ENCODE results near the gene GNG11. TPM values are rescaled to one million over a fixed set of nuclear protein-coding genes. Genes with fewer than 3 reads are reported as not detected.

The GNG11 gene
- total and polyA plus RNA-seq, 10 of the 15 experiments (the other 5 are each of a cell fraction or from before 2014, with no cell fraction given), result 0.15 to 2.4 (median 0.84) TPM

DNA sequence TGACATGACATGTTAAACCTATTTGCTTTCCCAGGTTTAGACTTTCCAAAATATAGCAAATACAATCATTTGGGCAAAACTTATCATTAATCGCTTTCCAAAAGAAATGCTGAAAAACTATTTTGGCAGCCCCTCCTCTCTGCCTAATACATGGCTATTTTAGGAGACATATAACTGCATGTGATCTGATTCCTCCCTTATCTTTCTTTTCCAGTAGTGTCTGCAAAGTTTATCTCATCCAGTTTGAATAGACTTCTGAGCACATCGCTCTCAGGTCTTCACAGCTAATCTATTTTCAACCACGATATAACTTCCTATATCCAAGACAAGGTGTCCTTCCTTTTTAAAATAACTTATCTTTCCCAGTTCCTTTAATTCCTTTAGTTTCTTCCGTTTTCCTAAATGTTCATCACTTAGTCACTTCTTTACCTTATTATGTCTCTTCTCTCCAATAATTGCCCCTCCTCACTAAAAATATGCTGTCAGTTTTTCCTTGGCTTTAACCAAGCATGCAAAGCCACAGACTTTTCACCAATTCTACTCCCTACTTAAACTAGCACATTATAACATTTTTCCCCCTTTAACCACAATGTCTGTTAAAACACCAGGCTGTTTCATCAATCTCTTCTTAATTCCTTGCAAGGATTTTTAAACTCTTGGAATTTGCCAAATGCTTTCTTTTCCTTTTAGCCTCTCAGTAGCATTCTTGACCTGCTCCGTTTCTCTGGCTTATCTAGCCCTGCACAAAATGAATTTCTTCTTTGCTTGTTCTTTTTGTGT is 24.4 kb downstream of the GNG11 start (continued):
- TF ChIP-seq, protein P1, sequence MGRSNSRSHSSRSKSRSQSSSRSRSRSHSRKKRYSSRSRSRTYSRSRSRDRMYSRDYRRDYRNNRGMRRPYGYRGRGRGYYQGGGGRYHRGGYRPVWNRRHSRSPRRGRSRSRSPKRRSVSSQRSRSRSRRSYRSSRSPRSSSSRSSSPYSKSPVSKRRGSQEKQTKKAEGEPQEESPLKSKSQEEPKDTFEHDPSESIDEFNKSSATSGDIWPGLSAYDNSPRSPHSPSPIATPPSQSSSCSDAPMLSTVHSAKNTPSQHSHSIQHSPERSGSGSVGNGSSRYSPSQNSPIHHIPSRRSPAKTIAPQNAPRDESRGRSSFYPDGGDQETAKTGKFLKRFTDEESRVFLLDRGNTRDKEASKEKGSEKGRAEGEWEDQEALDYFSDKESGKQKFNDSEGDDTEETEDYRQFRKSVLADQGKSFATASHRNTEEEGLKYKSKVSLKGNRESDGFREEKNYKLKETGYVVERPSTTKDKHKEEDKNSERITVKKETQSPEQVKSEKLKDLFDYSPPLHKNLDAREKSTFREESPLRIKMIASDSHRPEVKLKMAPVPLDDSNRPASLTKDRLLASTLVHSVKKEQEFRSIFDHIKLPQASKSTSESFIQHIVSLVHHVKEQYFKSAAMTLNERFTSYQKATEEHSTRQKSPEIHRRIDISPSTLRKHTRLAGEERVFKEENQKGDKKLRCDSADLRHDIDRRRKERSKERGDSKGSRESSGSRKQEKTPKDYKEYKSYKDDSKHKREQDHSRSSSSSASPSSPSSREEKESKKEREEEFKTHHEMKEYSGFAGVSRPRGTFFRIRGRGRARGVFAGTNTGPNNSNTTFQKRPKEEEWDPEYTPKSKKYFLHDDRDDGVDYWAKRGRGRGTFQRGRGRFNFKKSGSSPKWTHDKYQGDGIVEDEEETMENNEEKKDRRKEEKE (IDR thresholded peaks at IDR 0.05), result no peak
- TF ChIP-seq RFX5 (IDR thresholded peaks at IDR 0.05; ENCODE audit: low read depth, low read length) (no peak), STAT3 (IDR thresholded peaks at IDR 0.05; ENCODE audit: low read depth, low read length) (no peak), IKZF1 (conservative IDR thresholded peaks at IDR 0.05) (no peak), SUZ12 (IDR thresholded peaks at IDR 0.05; ENCODE audit: unreplicated experiment) (no peak)

DNA sequence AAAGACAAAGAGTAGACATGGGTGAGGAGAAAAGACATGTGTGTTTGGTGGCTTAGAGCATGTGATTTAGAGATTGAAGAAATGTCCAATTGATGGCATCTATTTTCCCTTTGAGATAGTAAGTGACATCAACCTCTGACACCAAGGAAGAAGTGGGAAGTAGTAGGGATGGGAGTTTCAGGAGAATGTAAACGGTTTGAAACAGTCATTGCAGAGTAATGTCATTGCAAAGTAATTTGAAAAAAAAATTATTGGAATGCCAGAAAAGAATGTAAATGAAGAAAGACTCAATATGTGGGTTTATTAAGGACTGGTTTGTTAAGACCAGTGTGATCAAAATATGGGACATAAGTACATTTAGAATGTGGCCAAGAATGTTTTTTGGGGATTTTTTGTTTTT is 26.6 kb downstream of the GNG11 start:
- Histone ChIP-seq H3K27me3 (replicated peaks in 1 of 2; ENCODE audit: control insufficient read depth in 2 of 2, insufficient read depth in 2 of 2, low read length in 1 of 2) (no peaks in the 10 kb centered on the region), H3K4me2 (ENCODE audit: control insufficient read depth, insufficient read depth) (no peak overlapping the region), H2AFZ (ENCODE audit: control insufficient read depth, low read depth, low read length) (no peak overlapping the region), H3K9ac (ENCODE audit: control insufficient read depth, insufficient read depth, low read length) (no peak overlapping the region), H3K36me3 (ENCODE audit: control insufficient read depth in 2 of 2, insufficient read depth in 2 of 2, low read length in 1 of 2) (no peaks in the 10 kb centered on the region), H3K9me3 (replicated peaks; ENCODE audit: control insufficient read depth, insufficient read depth, low read length) (no peaks in the 10 kb centered on the region), H3K4me1 (ENCODE audit: control insufficient read depth, insufficient read depth, low read length) (no peaks in the 10 kb centered on the region), H3K79me2 (ENCODE audit: control insufficient read depth, insufficient read depth, low read length) (no peaks in the 10 kb centered on the region), H3K27ac (ENCODE audit: control insufficient read depth, insufficient read depth) (no peak overlapping the region), H4K20me1 (ENCODE audit: control insufficient read depth, insufficient read depth) (no peaks in the 10 kb centered on the region), H3K4me3 (no peak overlapping the region)
- ChIA-PET CTCF (interaction anchor here (0.7 to 1.5 kb wide), 2 partner anchors 46 to 275 kb away, joined by 3 read pairs; no protein-coding TSS in a partner anchor), RAD21 (ENCODE audit: unreplicated experiment) (interaction anchor here (1.2 kb wide), 1 partner anchor 13 kb away, joined by 3 read pairs; no protein-coding TSS in a partner anchor), POLR2A (no interaction called here), SMC1A (ENCODE audit: uncharacterized antibody, unreplicated experiment) (interaction anchor here (1.1 kb wide), 1 partner anchor 9 kb away, joined by 4 read pairs; no protein-coding TSS in a partner anchor)
- BruUV-seq (replicated peaks), result no TSS peak
- TF ChIP-seq SMC3 (IDR thresholded peaks at IDR 0.05; ENCODE audit: borderline replicate concordance, low read length) (no peak), SUPT20H (IDR thresholded peaks at IDR 0.05; ENCODE audit: borderline replicate concordance, control insufficient read depth, low read depth, low read length) (no peak), NR2C1 (IDR thresholded peaks at IDR 0.05) (no peak), LARP7 (IDR thresholded peaks at IDR 0.05) (no peak), CBFB (IDR thresholded peaks at IDR 0.05; ENCODE audit: low read depth) (no peak)
- TF ChIP-seq, protein P2, sequence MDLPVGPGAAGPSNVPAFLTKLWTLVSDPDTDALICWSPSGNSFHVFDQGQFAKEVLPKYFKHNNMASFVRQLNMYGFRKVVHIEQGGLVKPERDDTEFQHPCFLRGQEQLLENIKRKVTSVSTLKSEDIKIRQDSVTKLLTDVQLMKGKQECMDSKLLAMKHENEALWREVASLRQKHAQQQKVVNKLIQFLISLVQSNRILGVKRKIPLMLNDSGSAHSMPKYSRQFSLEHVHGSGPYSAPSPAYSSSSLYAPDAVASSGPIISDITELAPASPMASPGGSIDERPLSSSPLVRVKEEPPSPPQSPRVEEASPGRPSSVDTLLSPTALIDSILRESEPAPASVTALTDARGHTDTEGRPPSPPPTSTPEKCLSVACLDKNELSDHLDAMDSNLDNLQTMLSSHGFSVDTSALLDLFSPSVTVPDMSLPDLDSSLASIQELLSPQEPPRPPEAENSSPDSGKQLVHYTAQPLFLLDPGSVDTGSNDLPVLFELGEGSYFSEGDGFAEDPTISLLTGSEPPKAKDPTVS (IDR thresholded peaks at IDR 0.05; ENCODE audit: low read depth, low read length), result no peak
- 4% methylated on average over 1 of the region's 1 CpG for WGBS (ENCODE audit: insufficient coverage, insufficient replicate concordance, low lambda C conversion rate, missing lambda C conversion rate)
- ATAC-seq, result no peak
- no peak for FAIRE-seq
- intact Hi-C loops (cut with micrococcal nuclease; ENCODE audit: unreplicated experiment), result no loop called here
- DNase-seq (ENCODE audit: low read depth, low spot score), result no peak
- in situ Hi-C loops (cut with MboI), result no loop called here

Measured in GM12878 (cell line).